H9 (cell line): ENCODE data around the gene DOCK11. TPM values are rescaled to one million over a fixed set of nuclear protein-coding genes. Genes with fewer than 3 reads are reported as not detected.

Source experiments
- DNase-seq: peaks from one replicate; pipeline ENCODE4 v3.0.0-alpha.2; 2017
- H2AFZ ChIP-seq: one replicate; pipeline ENCODE4 v1.6.1; 2013; ENCODE audit warnings: mild to moderate bottlenecking, low read length, control low read depth, moderate library complexity
- H2AK5ac ChIP-seq: 2 replicates; pipeline ENCODE4 v1.6.1; 2013; ENCODE audit warnings: low read length, control low read depth, mixed read lengths; ENCODE audit not compliant: insufficient read length
- H2BK120ac ChIP-seq: one replicate; pipeline ENCODE4 v1.6.1; 2013; ENCODE audit warnings: low read depth, mild to moderate bottlenecking, low read length, control low read depth, inconsistent platforms; ENCODE audit not compliant: poor library complexity, severe bottlenecking
- H2BK12ac ChIP-seq: 2 replicates; pipeline ENCODE4 v1.6.1; 2013; ENCODE audit warnings: low read length, control low read depth, mixed read lengths, low read depth; ENCODE audit not compliant: insufficient read length
- H2BK15ac ChIP-seq: 2 replicates; pipeline ENCODE4 v1.6.1; 2013; ENCODE audit warnings: low read depth, low read length, control low read depth
- H2BK20ac ChIP-seq: one replicate; pipeline ENCODE4 v1.6.1; 2013; ENCODE audit warnings: low read depth, mild to moderate bottlenecking, low read length, control low read depth, inconsistent platforms; ENCODE audit not compliant: poor library complexity, severe bottlenecking
- H2BK5ac ChIP-seq: 2 replicates; pipeline ENCODE4 v1.6.1; 2013; ENCODE audit warnings: low read length, control low read depth, mixed read lengths; ENCODE audit not compliant: insufficient read length
- H3K14ac ChIP-seq: 2 replicates; pipeline ENCODE4 v1.6.1; 2013; ENCODE audit warnings: low read length, control low read depth; ENCODE audit not compliant: insufficient read depth
- H3K18ac ChIP-seq: 2 replicates; pipeline ENCODE4 v1.6.1; 2013; ENCODE audit warnings: low read depth, mild to moderate bottlenecking, mixed read lengths, low read length, control low read depth; ENCODE audit not compliant: insufficient read length
- H3K23ac ChIP-seq: 2 replicates; pipeline ENCODE4 v1.6.1; 2013; ENCODE audit warnings: low read length, control low read depth, mixed read lengths, low read depth; ENCODE audit not compliant: insufficient read length
- H3K23me2 ChIP-seq: 2 replicates; pipeline ENCODE4 v1.6.1; 2013; ENCODE audit warnings: low read depth, mild to moderate bottlenecking, mixed read lengths, low read length, control low read depth; ENCODE audit not compliant: insufficient read length, poor library complexity, severe bottlenecking
- H3K27ac ChIP-seq: 2 replicates; pipeline ENCODE4 v1.5.1; 2013; ENCODE audit warnings: low read length, control low read depth, mixed read lengths, low read depth; ENCODE audit not compliant: insufficient read length
- H3K27me3 ChIP-seq: 2 replicates; pipeline ENCODE4 v1.6.1; 2013; ENCODE audit warnings: low read length, control low read depth, inconsistent platforms; ENCODE audit not compliant: insufficient read depth
- H3K4ac ChIP-seq: 2 replicates; pipeline ENCODE4 v1.6.1; 2013; ENCODE audit warnings: low read depth, mild to moderate bottlenecking, control low read depth, inconsistent platforms, low read length, moderate library complexity
- H3K4me1 ChIP-seq: 2 replicates; pipeline ENCODE4 v1.6.1; 2013; ENCODE audit warnings: low read length, control low read depth, inconsistent platforms; ENCODE audit not compliant: insufficient read depth
- H3K4me2 ChIP-seq: 2 replicates; pipeline ENCODE4 v1.6.1; 2013; ENCODE audit warnings: low read length, control low read depth, mixed read lengths; ENCODE audit not compliant: insufficient read length, insufficient read depth
- H3K56ac ChIP-seq: 2 replicates; pipeline ENCODE4 v1.6.1; 2013; ENCODE audit warnings: low read depth, mild to moderate bottlenecking, mixed read lengths, low read length, control low read depth; ENCODE audit not compliant: insufficient read length
- H3K79me1 ChIP-seq: 2 replicates; pipeline ENCODE4 v1.6.1; 2013; ENCODE audit warnings: low read depth, mild to moderate bottlenecking, moderate library complexity, low read length, control low read depth, inconsistent platforms; ENCODE audit not compliant: insufficient read depth, poor library complexity, severe bottlenecking
- H3K79me2 ChIP-seq: 2 replicates; pipeline ENCODE4 v1.6.1; 2013; ENCODE audit warnings: low read length, control low read depth, inconsistent platforms; ENCODE audit not compliant: insufficient read depth
- H3K9ac ChIP-seq: 2 replicates; pipeline ENCODE4 v1.6.1; 2013; ENCODE audit warnings: low read length, control low read depth, mixed read lengths; ENCODE audit not compliant: insufficient read length; ENCODE audit errors: extremely low read depth
- H3K9me3 ChIP-seq: one replicate; pipeline ENCODE4 v1.6.1; 2013; ENCODE audit warnings: low read depth, low read length, inconsistent platforms; ENCODE audit not compliant: control insufficient read depth
- H3T11ph ChIP-seq: one replicate; pipeline ENCODE4 v1.6.1; 2013; ENCODE audit warnings: mild to moderate bottlenecking, low read length, control low read depth, inconsistent platforms
- H4K20me1 ChIP-seq: one replicate; pipeline ENCODE4 v1.6.1; 2013; ENCODE audit not compliant: control insufficient read depth, insufficient read length, insufficient read depth
- H4K5ac ChIP-seq: 2 replicates; pipeline ENCODE4 v1.6.1; 2013; ENCODE audit warnings: low read depth, mild to moderate bottlenecking, mixed read lengths, low read length, control low read depth; ENCODE audit not compliant: insufficient read length
- H4K8ac ChIP-seq: replicated peaks from 2 replicates; pipeline ENCODE4 v1.6.1; 2013; ENCODE audit warnings: low read length, control low read depth, mixed read lengths, low read depth; ENCODE audit not compliant: insufficient read length
- H4K91ac ChIP-seq: 2 replicates; pipeline ENCODE4 v1.6.1; 2013; ENCODE audit warnings: low read depth, mild to moderate bottlenecking, moderate library complexity, mixed read lengths, low read length, control low read depth; ENCODE audit not compliant: insufficient read length
- H3K27ac Mint-ChIP-seq, 3 experiments: 2 replicates in 2 of 3; 3 replicates in 1 of 3; pipeline ENCODE4 v1.8.0; 2020 to 2021; ENCODE audit warnings: mixed read lengths in 3 of 3, mild to moderate bottlenecking in 1 of 3, moderate library complexity in 1 of 3
- H3K27me3 Mint-ChIP-seq: 2 replicates; pipeline ENCODE4 v1.8.0; 2021; ENCODE audit warnings: low read depth, mild to moderate bottlenecking, moderate library complexity, mixed read lengths
- H3K36me3 Mint-ChIP-seq, 3 experiments: 2 replicates in 2 of 3; 3 replicates in 1 of 3; pipeline ENCODE4 v1.8.0; 2020 to 2021; ENCODE audit warnings: low read depth in 3 of 3, mixed read lengths in 3 of 3; ENCODE audit not compliant: insufficient read depth in 1 of 3
- H3K4me1 Mint-ChIP-seq, 2 experiments: 2 replicates each; pipeline ENCODE4 v1.8.0; 2020; ENCODE audit warnings: mixed read lengths in 2 of 2
- H3K4me3 Mint-ChIP-seq, 2 experiments: 2 replicates in 1 of 2; 3 replicates in 1 of 2; pipeline ENCODE4 v1.8.0; 2020 to 2021; ENCODE audit warnings: mild to moderate bottlenecking in 2 of 2, mixed read lengths in 2 of 2, moderate library complexity in 1 of 2
- H3K9me3 Mint-ChIP-seq, 2 experiments: 2 replicates in 1 of 2; 3 replicates in 1 of 2; pipeline ENCODE4 v1.8.0; 2020; ENCODE audit warnings: mild to moderate bottlenecking in 2 of 2, mixed read lengths in 2 of 2, moderate library complexity in 1 of 2
- WGBS: extraction: QIAGEN DNeasy Blood & Tissue Kit; methylation state at CpG from one replicate; pipeline ENCODE4 v1.1.7; 2013; ENCODE audit warnings: missing lambda C conversion rate, low lambda C conversion rate, mixed read lengths; ENCODE audit not compliant: insufficient read length; ENCODE audit errors: extremely low coverage; 5-methylcytosine and 5-hydroxymethylcytosine counted together
- total RNA-seq: library from RNA; stranded (reverse); gene quantifications from 2 replicates; pipeline ENCODE4 v1.2.1, GENCODE V29; 2021
- TF ChIP-seq, protein P1 (sequence below): fragments of 200-600 bp; sonication (generic); conservative IDR thresholded peaks from 3 replicates; pipeline ENCODE4 v1.8.0; 2021; ENCODE audit warnings: antibody characterized with exemption, mild to moderate bottlenecking

Gene DOCK11
- total RNA-seq, 1 experiment from 2014 or later = 6.2 TPM

DNA sequence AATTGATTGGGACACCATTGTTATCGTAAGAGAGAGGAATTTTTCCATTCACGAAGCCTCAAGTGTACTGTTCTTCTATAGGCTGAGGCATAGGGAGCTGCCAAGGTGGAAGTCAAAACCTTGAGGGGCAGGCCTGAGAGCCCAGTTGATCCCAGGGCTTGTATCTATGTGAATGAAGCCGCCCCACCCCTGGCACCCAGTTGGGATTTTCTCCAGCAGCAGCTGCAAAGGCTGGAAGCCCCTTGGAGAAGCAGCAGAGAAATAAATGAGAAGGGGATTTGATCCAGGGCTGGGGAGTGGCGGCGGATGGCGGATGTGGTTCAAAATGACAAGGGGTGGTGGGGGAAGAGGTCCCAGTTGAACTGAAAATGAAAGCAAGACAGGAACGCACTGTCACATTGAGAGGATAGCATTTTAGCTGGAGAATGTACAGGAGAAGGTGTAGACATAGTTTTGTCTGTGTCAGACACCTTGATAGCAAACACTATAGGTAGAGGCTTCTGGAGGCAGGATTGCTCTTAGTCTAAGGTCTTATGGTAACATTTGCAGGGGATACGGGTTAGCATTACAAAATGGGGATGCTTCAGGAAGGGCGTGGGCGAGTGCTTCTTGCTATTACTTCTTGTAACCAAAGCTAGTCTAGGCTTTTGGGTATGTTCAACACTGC, 32.6 kb downstream of the DOCK11 start:
- no peaks in the 10 kb centered on the region for H3K79me1 ChIP-seq
- DNase-seq = no peak
- H3K56ac ChIP-seq = no peak overlapping the region
- no peak overlapping the region for H4K5ac ChIP-seq
- no peaks in the 10 kb centered on the region for H3K27me3 Mint-ChIP-seq
- H3K23ac ChIP-seq = no peak overlapping the region
- no peaks in the 10 kb centered on the region for H3K4me1 ChIP-seq
- H4K20me1 ChIP-seq = no peaks in the 10 kb centered on the region
- no peak overlapping the region for H4K91ac ChIP-seq
- no peak overlapping the region for H3K18ac ChIP-seq
- H3K9me3 Mint-ChIP-seq = peaks cover 0 to 62% of the 10 kb centered on the region in 2 experiments; a peak in 4 of 5 replicates
- no peak overlapping the region for H3K4ac ChIP-seq
- peaks cover 18 to 20% of the 10 kb centered on the region in 2 experiments for H3K4me1 Mint-ChIP-seq
- no peak overlapping the region for H3K9ac ChIP-seq
- no peaks in the 10 kb centered on the region for H3K23me2 ChIP-seq
- no peak overlapping the region for H2BK12ac ChIP-seq
- H3K4me2 ChIP-seq = no peak overlapping the region
- no peak overlapping the region for H2BK15ac ChIP-seq
- no peaks in the 10 kb centered on the region for H3K79me2 ChIP-seq
- no peak overlapping the region for H3K14ac ChIP-seq
- no peak overlapping the region for H2BK20ac ChIP-seq
- TF ChIP-seq, protein P1, sequence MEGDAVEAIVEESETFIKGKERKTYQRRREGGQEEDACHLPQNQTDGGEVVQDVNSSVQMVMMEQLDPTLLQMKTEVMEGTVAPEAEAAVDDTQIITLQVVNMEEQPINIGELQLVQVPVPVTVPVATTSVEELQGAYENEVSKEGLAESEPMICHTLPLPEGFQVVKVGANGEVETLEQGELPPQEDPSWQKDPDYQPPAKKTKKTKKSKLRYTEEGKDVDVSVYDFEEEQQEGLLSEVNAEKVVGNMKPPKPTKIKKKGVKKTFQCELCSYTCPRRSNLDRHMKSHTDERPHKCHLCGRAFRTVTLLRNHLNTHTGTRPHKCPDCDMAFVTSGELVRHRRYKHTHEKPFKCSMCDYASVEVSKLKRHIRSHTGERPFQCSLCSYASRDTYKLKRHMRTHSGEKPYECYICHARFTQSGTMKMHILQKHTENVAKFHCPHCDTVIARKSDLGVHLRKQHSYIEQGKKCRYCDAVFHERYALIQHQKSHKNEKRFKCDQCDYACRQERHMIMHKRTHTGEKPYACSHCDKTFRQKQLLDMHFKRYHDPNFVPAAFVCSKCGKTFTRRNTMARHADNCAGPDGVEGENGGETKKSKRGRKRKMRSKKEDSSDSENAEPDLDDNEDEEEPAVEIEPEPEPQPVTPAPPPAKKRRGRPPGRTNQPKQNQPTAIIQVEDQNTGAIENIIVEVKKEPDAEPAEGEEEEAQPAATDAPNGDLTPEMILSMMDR = no peak
- no peaks in the 10 kb centered on the region for H3K27me3 ChIP-seq
- no CpG with 5 or more reads among the region's 10 CpGs for WGBS
- H3T11ph ChIP-seq = no peak overlapping the region
- no peak overlapping the region for H4K8ac ChIP-seq
- no peak overlapping the region for H2AK5ac ChIP-seq
- H2BK120ac ChIP-seq = no peak overlapping the region
- H3K27ac ChIP-seq = no peak overlapping the region
- no peak overlapping the region for H2AFZ ChIP-seq
- H3K36me3 Mint-ChIP-seq = peaks cover 0 to 13% (median 5%) of the 10 kb centered on the region in 3 experiments; a peak in 4 of 7 replicates
- peak overlapping the region in 1 of 3 experiments; percentile 27; a peak in 1 of 7 replicates for H3K27ac Mint-ChIP-seq
- H3K9me3 ChIP-seq = peaks cover 38% of the 10 kb centered on the region
- H2BK5ac ChIP-seq = no peak overlapping the region
- H3K4me3 Mint-ChIP-seq = no peak overlapping the region
